Bone marrow (tissue), 2 donors: Measurements from ENCODE around the gene SERPING1.

Source experiments
- DNase-seq, 2 donors: peaks; one replicate each; lab custom pipeline; 2025; lab: John Stamatoyannopoulos, UW

Gene SERPING1

DNA sequence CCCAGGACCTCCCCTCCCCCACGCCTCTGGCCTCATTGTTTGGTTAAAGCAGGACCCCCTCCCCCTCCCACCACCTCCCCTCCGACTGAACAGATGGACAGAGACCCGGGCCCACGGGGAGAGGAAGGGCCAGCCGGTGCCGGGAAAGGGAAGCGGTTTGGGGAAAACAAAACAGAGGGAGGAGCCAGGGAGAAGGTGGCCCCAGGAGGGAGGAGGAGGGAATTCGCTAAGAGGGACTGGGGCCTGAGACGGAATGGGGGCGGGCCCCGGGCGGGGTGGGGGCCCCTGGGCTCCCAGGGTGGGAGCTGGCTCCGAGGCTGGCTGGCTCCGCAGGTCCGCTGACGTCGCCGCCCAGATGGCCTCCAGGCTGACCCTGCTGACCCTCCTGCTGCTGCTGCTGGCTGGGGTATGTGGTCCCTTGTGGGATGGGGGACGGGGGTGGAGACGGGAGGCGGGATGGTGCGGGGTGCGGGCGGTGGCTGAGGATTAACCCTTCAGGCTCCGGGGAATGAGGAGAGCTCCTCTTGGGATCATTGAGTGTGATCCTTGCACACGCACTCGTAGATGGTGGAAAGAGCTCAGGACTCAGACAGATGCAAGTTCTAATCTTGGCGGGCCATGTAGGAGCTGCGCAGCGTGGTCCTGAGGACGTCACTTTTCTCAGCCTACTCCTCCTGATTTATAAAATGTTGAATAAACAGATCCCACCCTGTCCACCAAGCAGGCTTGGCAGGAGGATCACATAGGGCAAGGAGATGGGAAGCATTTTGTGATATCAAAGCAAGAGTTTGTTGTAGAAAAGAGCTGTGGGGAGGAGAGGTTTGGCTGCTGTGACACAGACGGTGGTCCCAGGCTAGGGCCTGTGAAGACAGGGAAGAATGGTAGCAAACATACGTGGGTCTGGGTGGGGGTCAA, 688 bp downstream of the SERPING1 start:
- no peak for DNase-seq

DNA sequence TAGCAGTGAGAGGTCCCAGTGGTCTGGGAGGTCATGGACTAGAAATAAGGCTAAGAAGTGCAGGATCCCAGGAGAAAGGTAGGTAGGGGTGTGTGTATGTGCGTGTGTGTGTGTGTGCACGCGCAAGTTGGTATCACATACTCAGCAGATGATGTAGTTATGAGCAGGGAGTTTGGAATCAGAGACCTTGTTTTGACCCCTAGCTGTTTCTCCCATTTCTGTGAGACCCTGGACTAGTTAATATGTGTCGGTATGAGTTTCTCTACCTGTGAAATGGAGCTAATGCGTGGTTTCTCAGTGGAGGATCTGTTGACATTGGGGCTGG, 1.3 kb downstream of the SERPING1 start:
- no peak for DNase-seq

DNA sequence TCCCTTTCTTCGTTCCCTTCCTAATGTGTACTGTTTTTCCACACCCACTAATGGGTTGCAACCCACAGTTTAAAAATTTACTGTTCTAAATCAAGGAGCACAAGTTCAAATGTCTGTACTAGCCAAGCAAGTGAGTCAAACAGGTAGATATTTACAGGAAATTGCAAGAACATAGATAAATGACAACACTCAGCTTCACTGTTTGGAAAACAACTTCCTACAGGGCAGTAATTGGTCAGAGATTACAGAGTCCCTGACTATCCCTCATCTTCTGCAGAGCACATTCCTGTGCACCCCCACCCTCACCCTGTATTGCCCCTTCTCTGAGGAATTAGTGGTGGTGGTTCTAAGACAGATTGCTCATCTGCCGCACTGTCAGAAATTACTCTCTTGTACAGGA, 1.9 kb downstream of the SERPING1 start:
- DNase-seq = no peak

DNA sequence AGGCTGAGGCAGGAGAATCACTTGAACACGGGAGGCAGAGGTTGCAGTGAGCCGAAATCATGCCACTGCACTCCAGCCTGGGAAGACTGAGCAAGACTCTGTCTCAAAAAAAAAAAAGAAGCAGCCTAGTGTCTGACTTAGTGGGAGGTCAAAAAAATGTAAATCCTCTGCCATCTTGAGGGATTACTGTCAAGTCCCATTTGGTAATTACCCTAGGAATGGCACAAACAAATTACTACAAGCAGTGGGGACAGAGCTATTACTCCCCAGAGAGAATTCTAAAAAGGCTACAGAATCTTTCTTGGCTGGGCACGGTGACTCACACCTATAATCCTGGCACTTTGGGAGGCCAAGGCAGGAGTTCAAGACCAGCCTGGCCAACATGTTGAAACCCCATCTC, 3.8 kb downstream of the SERPING1 start:
- no peak for DNase-seq

DNA sequence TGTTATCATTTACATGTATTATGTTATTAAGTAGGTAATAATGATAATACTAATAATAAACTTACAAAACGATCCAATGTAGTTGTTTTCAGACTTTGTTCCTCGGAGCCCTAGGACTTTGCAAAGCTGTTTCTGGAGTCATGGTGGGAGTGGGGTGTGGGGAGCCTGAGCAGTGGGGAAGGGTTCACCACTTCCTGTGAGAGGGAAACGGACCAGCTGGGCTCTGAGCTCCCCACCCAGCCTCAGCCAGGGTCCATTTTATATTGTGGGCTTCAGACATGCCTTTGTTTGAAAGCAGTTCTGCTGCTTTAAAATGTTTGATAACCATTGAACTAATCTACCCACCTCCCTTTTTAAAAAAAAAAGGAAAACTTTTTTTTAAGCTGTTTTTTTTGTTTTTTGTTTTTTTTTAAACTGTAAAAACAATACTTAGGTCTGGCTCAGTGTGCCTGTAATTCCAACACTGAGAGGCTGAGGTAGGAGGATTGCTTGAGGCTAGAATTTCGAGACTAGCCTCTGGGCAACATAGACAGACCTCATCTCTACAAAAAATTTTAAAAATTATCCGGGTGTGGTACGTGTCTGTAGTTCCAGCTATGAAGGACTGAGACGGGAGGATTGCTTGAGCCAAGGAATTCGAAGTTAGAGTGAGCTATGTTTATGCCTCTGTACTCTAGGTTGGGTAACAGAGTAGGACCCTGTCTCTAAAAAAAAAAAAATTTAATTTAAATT, 7.0 kb downstream of the SERPING1 start:
- peak in 1 of 2 donors; percentile 66 for DNase-seq

DNA sequence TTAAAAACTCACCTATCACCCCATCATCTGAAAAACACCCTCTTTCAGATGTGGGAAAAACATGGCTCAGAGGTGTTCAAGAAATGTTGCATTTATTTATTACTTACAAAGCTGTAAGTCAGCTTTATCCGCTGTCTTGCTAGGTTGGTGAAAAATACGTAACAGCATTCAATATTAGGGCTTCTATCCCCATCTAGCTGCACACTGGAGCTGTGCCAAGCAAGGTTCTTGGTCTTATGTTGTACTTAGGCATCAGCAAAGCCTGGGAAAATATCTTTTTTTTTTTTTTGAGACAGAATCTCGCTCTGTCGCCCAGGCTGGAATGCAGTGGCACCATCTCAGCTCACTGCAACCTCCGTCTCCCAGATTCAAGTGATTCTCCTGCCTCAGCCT, 7.5 kb downstream of the SERPING1 start:
- DNase-seq = no peak

DNA sequence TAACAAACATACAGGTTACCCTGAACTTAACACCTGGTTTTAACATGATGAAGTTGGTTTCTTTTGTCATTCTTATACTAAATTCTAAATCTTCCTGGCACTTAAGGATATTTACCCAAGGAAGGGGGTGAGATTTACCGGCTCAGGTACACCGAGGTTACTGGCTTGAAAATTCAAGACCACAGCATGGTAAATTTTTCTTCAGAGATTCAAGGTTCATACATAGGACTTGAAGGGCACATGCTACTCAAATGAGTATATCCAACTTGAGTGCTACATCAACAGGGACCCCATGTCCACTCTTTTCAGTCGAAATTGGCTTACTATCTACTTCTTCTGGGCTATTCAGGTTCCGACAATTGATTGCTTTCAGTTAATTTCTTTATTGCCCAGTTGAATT, 12.7 kb downstream of the SERPING1 start:
- DNase-seq = no peak

DNA sequence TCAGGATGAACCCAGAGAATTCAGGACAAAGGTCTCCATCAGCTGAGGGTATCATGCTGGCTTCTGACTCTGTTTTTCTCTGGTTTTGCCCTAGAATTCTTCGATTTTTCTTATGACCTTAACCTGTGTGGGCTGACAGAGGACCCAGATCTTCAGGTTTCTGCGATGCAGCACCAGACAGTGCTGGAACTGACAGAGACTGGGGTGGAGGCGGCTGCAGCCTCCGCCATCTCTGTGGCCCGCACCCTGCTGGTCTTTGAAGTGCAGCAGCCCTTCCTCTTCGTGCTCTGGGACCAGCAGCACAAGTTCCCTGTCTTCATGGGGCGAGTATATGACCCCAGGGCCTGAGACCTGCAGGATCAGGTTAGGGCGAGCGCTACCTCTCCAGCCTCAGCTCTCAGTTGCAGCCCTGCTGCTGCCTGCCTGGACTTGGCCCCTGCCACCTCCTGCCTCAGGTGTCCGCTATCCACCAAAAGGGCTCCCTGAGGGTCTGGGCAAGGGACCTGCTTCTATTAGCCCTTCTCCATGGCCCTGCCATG, 16.8 kb downstream of the SERPING1 start:
- no peak for DNase-seq

DNA sequence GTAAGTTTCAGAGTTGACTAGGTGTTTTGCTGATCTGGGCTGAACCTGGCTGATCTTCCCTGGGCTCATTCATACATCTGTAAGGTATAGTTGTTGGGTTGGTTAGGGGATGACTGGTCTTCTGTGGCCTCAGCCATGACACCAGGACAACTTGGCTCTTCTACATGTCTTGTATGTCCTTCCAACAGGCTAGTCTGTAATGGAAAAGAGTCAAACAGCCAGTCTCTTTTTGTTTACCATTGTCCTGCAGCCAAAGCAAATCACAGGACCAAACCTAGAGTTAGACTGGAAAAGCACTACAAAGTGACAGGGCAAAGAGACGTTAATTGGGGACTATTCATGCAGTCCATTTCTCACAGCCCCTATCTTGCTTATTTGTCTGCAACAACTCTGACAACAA, 17.8 kb downstream of the SERPING1 start:
- no peak for DNase-seq

DNA sequence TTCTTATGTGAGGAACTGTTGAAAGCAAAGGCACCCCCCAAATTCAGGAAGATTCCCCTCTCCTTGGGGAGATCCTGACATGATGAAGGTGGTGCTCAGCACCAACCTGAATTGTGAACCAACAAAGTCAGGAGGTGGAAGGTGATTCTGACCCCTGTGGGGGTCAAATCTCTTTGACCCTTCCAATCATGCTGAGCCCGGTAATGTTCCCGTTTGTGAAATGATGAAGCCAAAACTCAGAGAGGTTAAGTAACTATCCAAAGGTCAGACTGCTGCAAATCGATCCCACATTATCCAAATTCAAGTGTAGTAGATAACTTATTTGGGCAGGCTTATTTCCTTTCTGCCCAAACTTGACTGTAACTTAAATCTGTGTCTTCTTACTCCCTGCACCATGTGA, 19.1 kb downstream of the SERPING1 start:
- no peak for DNase-seq

DNA sequence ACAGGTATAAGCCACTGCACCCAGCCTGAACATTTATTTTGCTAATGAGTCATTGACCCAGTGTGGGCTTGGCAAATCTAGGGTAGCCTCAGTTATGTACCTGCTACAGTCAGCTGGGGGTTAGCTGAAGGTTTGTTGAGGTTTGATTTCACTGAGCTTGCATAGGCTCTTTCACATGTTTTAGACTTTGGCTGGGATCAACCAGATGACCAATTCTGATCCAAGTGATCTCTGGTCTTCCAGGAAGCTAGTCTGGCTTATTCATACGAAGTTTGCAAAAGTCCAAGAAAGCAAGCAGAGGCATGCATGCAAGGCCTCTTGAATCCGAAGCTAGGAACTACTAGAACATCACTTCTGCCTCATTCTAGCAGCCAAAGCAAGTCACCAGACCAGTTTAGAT, 21.0 kb downstream of the SERPING1 start:
- DNase-seq = no peak

DNA sequence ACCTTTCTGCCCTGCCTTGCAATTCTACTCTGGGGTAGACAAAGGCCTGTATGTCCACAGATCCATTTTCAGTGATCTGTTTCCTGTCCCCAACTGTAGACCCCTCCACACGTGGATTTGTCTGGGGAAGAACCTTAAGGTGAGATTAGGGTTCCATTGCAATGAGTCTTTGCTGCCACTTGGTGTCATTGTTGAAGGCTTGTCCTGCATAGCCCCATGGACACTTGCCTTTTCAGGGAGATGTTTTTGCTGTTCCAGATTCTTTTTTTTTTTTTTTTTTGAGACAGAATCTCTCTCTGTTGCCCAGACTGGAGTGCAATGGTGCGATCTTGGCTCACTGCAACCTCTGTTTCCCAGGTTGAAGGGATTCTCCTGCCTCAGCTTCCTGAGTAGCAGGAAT, 21.8 kb downstream of the SERPING1 start:
- no peak for DNase-seq

DNA sequence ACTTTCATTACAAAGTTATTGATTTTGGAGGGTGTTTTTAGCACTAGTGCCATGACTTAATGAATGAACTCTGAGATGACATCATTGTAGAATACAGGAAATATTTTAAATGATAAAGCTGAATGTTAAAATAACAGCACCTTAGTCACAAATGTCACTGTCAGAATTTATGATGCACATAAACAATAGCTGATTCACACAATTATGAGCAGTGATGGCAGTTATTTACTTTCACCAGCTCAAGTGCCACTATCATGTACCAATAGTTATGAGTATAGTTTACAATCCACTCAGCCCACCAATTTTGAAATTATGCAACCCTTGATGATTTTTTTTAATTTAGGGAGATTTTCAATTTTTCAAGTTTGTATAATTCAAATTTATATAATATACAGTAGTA, 23.0 kb downstream of the SERPING1 start:
- no peak for DNase-seq

DNA sequence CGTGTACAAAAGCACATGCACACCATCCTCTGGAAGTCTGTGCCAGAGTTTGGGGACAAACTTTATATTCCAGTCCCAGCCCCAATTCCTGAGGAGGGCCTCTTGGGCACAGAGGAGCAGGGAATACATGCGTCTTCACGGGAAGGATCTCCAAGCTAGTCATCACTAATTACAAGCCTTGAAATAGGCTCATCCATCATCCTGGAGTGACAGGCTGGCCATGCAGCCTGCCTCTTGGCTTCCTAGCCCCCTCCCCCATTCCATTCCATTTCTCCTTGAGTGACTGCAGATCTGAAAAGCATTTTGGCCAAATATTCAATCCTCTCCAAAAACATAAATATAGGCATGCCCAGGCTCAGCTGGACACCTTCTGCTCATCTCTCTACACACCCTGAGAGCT, 24.8 kb downstream of the SERPING1 start:
- DNase-seq = no peak

DNA sequence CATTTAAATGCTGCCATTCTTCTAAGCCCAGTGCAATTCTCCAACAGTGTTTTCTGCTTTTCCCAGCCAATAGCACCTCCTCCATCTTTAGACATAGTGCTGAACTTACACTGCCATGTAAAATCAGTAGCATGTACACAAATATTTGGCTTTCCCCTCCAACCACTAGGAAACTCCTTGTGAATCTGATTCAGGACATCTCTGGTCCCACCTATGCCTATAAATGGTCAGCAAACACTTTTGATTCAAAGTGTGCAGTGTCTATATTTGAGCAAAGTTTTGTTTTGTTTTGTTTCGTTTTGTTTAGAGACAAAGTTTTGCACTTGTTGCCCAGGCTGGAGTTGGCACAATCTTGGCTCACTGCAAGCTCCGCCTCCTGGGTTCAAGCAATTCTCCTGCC, 27.4 kb downstream of the SERPING1 start:
- no peak for DNase-seq

DNA sequence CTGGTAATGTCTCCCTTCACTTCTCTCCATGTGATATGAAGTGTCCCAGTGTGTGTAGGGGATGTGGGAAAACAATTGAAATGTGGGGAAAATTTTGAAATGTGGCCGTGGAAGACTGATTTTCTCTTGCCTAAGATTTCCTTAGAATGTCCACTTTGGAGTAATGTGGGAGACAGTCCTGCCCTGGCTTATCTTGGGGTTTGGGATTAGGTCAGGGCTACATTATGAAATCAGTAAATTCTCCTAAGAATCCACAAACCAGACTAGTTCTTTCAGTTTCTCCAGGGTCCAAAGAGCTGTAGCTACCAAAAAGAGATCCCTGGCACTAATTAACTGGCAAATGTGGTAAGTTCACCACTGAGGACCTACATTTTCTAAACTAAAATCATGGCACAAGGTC, 29.4 kb downstream of the SERPING1 start:
- DNase-seq = no peak

DNA sequence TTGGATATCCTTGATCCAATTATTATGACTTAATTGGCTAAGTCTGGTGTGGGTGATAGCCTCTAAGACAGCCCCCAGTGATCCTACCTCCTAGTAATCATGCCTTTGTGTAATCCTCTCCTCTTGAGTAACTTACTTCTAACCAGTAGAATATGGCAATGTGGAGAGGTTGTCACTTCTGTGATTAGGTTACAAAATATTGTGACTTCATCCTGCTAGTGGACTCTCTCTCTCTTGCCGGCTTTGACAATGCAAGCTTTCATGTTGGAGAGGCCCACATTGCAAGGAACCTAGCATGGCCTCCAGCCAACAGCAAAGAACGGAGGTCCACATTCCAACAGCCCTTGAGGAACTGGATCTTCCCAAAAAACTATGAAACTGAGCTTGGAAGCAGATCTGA, 32.7 kb downstream of the SERPING1 start:
- DNase-seq = no peak

DNA sequence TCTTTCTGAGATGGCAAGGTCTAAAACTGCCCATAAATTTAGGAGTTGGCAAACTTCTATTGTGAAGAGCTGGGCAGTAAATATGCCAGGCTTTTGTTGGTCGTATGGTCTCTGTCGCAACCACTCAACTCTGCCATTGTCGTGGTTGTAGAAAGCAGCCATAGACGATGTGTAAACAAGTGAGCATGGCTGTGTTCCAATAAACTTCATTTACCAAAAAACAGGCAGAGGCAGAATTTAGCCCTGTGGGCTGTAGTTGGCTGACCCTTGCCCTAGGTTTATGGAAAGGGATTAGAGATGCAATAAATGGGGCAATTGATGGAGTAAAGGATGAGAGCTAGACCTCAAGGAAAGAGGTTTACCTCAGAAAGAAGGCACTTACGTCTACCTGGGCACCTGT, 34.6 kb downstream of the SERPING1 start:
- no peak for DNase-seq

DNA sequence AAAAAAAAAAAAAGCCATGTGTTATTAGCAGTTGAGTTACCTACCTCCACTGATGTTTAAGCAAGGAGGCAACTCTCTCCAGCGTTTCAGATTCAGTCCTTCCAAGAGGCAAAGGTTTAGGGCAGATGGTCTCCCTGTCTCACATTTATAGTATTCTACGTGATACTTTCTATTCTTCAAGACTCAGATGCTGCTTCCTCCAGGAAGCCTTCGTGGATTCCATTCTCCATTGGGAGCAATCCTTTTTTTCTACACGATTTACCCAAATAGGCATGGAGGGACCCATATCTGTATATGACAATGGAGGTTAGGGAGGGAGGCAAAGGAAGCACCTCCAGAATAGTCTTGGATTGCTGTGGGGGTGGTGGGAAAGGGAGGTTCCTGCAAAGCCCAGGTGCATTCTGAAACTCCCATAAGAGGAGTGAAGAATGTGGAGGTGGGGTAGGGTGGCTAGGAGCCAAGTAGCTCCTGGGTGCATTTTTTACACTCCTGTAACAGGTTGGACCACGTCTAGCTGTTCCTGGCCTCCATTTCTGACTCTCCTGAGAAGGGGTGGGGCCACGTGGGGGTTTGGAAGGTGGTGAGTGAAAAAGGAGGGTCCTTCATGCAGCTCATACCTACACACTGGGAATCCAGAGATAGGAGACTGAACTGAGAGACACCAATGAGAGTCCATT, 36.0 kb downstream of the SERPING1 start:
- DNase-seq = no peak

DNA sequence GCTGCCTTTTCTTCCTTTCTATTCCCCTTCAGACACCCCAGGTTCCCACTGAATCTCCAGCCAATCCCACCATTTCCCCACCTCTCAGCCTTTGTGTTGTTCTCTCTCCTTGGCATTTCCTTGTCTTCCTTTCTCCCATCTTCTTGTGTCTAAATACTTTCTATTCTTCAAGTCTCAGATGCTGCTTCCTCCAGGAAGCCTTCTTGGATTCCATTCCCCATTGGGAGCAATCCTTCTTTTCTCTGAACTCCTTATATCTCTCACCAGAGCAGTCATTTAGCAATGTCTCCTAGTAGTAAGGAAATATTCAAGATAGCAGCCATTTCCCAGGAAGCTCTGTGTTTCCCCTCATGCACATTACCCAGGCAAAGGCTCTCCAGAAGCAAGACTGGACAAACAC, 36.8 kb downstream of the SERPING1 start:
- no peak for DNase-seq

DNA sequence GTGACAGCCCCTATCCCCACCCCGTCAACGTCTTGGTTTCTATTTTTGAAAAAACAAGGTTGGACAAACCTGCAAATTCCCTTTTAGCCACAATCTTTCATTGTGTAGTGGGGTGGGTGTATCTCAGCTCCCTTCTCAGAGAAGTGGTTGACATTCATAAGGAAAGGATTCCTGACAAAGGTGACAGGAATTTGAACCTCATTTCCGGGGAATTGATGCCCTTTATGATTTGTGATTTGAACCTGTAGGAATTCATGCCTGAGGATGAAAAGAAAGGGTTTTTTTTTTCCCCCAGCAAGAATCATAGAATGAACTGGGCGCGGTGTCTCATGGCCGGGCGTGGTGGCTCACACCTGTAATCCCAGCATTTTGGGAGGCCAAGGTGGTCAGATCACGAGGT, 37.8 kb downstream of the SERPING1 start:
- DNase-seq = no peak

DNA sequence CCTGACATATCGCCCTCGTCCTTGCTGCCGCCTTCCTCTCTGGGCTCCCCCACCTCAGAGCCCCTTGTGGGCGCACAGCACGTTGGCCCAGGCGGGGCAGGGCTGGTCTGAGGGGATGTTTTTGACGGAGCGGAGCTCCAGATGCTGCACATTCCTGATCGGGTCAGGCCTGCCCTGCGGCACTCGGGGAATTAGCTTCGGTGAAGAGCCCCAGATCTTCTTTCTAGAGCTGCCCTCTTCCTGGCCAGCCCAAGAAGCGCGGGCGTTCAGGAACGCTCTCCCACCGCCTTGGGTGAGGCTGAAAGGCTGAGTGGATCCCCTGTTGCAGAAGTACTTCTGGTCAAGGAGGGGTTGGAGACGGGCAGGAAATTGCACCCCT, 40.1 kb downstream of the SERPING1 start:
- DNase-seq = no peak
